HG03469 (cell line): ENCODE data around the gene LAMA3.

ENCODE experiments used
- ATAC-seq: cut with Tn5 transposase; IDR thresholded peaks from one replicate; pipeline ENCODE4 v1.9.1; 2021; ENCODE audit warnings: mild to moderate bottlenecking, moderate library complexity, moderate number of reproducible peaks; ENCODE audit not compliant: unreplicated experiment

LAMA3 gene

GRCh38 chr18:23689031-23689615 is at the start of gene LAMA3:
Gene LAMA3 (plus strand): TSS chr18:23689453. CDS start chr18:23689684, 231 bp downstream.
- no peak for ATAC-seq

DNA sequence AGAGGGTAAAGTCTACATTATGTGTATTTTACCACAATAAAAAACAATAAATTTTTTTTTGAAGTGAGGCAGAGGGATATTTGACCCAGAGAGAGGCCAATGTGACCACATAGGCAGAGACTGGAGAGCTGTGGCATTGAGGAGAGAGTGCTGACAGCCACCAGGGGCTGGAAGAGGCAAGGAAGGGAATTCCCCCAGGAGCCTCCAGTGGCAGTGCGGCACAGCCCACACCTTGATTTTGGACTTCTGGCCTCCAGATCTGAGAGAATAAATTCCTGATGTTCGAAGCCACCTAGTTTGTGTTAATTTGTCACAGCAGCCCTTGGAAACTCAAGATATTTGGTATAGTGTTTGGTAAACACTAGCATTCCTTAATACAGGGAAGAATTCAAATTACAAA is 49.2 kb upstream of the LAMA3 start:
- no peak for ATAC-seq

- no peak for ATAC-seq
Measured at GRCh38 chr18:23641143-23641720, 48.0 kb upstream of the LAMA3 start.

- no peak for ATAC-seq
Measured at GRCh38 chr18:23641937-23642666, 47.2 kb upstream of the LAMA3 start.

GRCh38 chr18:23643815-23644490 is 45.3 kb upstream of the LAMA3 start:
- ATAC-seq = no peak

DNA sequence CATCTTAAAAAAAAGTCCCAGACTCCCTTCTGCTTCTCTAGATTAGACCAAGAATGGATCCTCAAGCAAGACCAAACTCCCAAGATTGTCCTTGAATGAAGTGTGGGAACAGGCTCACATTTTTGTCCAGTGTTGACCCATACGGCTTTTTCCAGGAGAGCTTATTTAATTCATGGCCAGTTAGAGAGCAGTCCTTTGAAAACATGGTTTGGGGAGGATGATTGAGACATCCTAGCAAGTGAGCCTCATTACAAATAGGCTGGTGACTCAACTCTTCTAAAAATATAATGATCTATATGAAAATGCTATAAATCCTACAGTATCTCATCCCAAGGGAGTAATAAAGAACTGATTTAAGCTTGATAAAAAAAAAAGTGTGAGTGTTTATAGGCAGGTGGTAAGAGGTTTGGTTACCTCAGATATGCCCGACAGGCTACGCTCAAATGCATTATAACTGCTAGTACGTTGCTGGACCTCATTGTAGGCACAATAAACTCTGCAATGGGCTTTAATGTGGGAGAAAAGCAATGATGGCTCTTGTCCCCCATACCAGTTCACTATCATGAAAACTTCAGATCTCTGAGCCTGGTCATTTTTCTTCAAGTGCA is 43.6 kb upstream of the LAMA3 start:
- no peak for ATAC-seq

GRCh38 chr18:23646282-23646681 is 43.0 kb upstream of the LAMA3 start:
- ATAC-seq = no peak

GRCh38 chr18:23648456-23648855 is 40.8 kb upstream of the LAMA3 start:
- ATAC-seq = no peak

GRCh38 chr18:23648940-23649607 is 40.2 kb upstream of the LAMA3 start:
- no peak for ATAC-seq

GRCh38 chr18:23650968-23651927 is 38.0 kb upstream of the LAMA3 start:
- ATAC-seq = no peak

DNA sequence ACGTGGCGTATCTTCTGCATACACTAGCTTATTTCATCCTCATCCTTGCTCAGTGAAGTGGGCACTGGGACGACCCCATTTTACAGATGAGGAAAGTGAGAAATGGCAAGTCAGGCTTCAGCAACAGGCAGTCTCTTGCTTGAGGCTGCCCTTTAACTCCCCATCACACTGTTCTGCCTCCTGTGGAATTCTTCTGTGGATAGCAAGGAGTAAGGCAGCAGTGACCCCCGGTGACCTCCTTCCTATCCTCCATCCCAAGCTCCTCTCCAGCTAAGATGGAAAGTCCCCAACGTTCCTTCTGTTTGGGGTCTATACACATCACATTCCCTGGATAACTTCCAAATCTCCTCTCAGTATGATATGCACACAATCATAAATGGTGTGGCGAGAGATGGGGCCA is 37.0 kb upstream of the LAMA3 start:
- ATAC-seq = no peak

DNA sequence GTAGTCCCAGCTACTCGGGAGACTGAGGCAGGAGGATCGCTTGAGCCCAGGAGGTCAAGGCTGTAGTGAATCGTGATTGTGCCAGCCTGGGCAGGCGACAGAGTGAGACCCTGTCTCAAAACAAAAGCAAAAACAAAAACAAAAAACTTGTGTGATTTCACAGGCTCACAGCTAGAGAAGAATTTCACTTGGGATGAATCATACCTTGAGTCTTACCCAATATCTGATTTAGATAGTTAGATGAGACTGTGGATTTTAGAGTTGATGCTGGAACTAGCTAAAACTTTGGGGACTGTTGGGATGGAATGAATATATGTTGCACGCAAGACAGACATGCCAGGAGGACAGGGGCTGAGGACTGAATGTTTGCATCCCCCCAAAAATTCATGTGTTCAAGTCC is 31.0 kb upstream of the LAMA3 start:
- ATAC-seq = no peak

DNA sequence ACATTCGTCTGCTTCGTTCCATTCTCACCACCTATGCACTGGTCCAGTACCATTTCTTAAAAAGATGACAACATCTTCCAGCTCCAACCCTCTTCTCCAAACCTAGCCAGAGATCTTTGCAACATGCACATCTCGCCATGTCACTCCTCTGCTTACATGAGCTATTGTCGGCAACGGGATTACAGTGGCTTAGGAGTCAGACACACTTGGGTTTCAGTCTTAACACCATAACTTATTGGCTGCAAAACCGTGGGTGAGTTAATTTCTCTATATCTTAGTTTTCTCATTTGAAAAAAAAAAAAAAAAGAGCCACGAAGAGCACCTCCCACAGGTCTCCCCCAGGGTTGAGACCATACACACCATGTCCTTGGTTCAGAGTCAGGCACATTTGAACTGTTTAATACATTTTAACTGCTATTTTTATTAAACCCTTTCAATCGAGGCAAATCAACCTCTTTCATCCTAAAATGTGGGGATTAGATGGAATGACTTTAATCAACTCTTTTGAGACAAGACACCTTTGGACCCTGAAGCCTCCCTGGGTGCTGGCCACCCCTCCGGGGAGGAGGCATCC is 27.4 kb upstream of the LAMA3 start:
- ATAC-seq = no peak

GRCh38 chr18:23662309-23663263 is 26.7 kb upstream of the LAMA3 start, which contains the start of gene ANKRD29:
Gene ANKRD29 (minus strand): TSS chr18:23662911. CDS start chr18:23662730, 181 bp downstream.
- no peak for ATAC-seq

DNA sequence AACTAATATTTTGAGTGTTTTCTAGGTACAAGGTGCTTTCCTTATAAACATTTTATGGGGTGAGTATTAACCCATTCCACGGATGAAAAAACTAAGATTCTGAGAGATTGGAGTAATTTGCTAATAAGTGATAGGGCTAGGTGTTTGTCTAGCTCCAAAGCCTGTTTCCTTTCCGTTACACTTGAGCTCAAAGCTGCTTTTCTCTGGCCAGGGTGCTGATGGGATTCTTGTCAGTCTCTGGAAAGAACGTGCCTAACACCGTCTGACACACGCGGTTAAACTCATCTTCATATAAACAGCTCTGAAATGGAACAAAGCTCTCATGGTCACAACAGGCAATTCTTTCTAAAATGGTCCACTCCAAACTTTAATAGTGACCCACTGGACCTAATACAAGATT is 24.6 kb upstream of the LAMA3 start:
- no peak for ATAC-seq

DNA sequence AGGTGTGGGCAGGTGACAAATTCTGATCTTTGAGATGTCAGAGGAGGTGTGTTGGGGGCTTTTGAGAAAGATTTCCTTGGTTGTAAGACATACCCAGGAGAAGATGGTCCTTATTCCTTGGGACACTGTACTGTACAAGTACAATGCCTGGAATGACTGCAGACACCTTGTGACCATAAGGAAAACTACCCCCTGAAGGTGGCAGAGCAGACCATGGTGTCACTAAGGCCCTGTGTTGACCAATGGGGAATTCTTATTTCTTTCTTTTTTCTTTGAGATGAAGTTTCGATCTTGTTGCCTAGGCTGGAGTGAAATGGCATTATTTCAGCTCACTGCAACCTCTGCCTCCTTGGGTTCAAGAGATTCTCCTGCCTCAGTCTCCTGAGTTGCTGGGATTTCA is 22.1 kb upstream of the LAMA3 start:
- ATAC-seq = no peak

GRCh38 chr18:23668731-23669130 is 20.5 kb upstream of the LAMA3 start:
- no peak for ATAC-seq

GRCh38 chr18:23669202-23669766 is 20.0 kb upstream of the LAMA3 start:
- ATAC-seq = no peak
